Prostate gland (tissue), 2 donors: Measurements from ENCODE around the gene PCDH9.

Source experiments
- CTCF ChIP-seq, 4 experiments: fragments of 200-600 bp in 2 of 4; fragments of 450-650 bp in 2 of 4; sonication (generic) in 2 of 4; IDR thresholded peaks; 1 replicate in 3 of 4; 2 replicates in 1 of 4; pipeline ENCODE4 v1.5.1; 2016 to 2019; ENCODE audit warnings: antibody characterized with exemption in 4 of 4, mild to moderate bottlenecking in 2 of 4, moderate library complexity in 2 of 4
- POLR2AphosphoS5 ChIP-seq: sonication (generic); formaldehyde crosslinking; IDR thresholded peaks from one replicate; pipeline ENCODE4 v1.6.1; 2017; ENCODE audit warnings: antibody characterized with exemption

- TF ChIP-seq POLR2AphosphoS5 (no peak), CTCF (IDR thresholded peaks at IDR 0.05) (no peak)
Observed at GRCh38 chr13:67192751-67193150, 37.4 kb downstream of the PCDH9 start.
